Endometrial microvascular endothelial cells (primary cell): ENCODE data around the gene ABCB1. TPM values are rescaled to one million over a fixed set of nuclear protein-coding genes. Genes with fewer than 3 reads are reported as not detected.

ENCODE experiments used
- in situ Hi-C: cut with HindIII; loops from 2 replicates; pipeline ENCODE4 v1.10.0; 2017; ENCODE audit warnings: low sequenced_read_pairs, low pct_unique_long_range_greater_than_20kb; ENCODE audit errors: inconsistent ontology term
- total RNA-seq: library from RNA; depleted of rRNA; stranded (reverse); fragments of >200 nt; gene quantifications from one replicate; pipeline ENCODE4 v1.2.3, GENCODE V29; 2015; ENCODE audit errors: inconsistent ontology term

The ABCB1 gene
- total RNA-seq, 1 donor from 2014 or later, result 103 TPM

DNA sequence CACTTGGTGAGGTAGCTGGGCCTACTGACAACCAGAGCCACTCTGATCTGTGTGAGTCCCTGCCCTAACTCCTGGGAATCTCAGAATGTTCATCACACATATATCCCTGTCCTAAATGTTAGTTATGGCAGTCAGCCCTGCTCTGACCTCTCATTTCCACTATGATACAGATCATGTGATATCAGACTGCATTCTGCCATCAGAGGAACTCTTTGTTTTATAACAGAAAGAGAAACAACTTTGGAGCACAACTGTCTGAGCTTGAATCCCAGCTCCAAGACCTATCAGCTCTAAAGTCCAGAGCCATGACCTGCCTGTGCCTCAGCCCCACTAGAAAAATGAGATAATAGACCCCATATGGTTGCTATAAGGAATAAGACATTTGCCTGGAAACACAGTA is 70.6 kb downstream of the ABCB1 start:
- in situ Hi-C loops, result no loop called here

GRCh38 chr7:87528730-87529129 is 72.0 kb downstream of the ABCB1 start:
- in situ Hi-C loops, result no loop called here

GRCh38 chr7:87518735-87519134 is 81.9 kb downstream of the ABCB1 start:
- in situ Hi-C loops, result no loop called here

DNA sequence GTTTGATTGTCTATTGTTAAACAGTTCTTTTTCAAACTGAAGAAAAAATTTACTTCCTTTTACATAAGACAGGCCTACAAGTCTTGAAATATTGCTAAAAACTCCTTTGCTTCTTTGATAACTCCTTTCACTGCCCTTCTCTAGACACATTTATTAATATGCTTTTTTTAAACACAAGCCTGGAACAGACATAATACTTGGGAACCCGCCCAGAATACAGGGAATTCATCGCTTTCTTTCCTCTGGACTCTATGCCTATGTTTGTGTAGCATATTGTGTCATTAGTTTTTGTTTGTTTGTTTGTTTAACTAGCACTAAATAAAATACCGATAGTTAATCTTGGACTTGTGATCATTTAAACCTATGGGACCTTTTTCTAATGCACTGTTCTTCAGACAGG is 82.8 kb downstream of the ABCB1 start:
- in situ Hi-C loops, result no loop called here

GRCh38 chr7:87517136-87517815 is 83.4 kb downstream of the ABCB1 start:
- in situ Hi-C loops, result no loop called here

DNA sequence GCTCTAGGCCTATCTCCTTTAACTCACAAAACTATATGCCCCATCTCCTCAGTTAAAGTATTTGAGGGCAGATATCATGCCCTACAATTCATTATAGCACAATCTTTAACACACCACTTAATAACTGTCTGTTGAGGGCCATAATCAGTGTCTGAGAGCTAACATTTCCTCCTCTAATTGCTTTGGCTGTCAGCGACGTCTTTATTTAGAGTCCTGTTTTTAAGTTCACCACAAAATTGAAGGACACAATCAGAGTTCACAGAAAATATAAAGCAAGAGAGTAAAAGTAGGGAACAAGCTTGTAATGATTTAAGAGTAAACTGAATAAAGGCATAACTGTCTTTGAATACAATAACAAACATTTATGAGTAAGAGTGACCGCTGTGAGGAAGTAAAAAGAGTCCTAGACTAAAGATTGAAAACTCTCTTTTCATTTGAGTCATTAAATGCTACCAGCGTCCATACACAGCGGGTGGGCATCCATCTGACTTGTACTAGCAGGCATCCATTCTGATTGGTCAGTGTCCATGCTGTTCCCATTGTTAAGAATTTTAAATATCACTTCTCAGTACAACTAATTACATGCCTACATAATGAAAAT is 86.8 kb downstream of the ABCB1 start:
- in situ Hi-C loops, result no loop called here

DNA sequence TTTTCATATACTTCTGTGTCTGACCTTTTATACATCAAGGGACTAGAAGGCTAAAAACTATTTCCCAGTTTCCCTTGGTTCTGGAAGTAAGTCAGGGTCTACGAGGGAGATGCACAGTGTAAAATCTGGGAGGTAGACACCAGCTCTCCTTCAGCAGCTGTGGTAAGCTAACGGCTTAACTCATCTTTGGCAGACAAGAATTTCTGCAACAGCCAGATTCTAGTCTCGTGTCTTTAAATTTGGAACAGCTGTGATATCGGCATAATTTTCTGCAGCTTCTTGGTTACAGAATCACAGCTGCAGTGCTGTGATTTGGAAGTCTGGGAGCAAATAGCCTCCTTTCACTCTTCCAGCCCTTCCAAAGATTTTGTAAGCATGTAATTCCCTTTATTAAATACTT is 87.8 kb downstream of the ABCB1 start:
- in situ Hi-C loops, result no loop called here

GRCh38 chr7:87511510-87511909 is 89.2 kb downstream of the ABCB1 start:
- in situ Hi-C loops, result no loop called here

DNA sequence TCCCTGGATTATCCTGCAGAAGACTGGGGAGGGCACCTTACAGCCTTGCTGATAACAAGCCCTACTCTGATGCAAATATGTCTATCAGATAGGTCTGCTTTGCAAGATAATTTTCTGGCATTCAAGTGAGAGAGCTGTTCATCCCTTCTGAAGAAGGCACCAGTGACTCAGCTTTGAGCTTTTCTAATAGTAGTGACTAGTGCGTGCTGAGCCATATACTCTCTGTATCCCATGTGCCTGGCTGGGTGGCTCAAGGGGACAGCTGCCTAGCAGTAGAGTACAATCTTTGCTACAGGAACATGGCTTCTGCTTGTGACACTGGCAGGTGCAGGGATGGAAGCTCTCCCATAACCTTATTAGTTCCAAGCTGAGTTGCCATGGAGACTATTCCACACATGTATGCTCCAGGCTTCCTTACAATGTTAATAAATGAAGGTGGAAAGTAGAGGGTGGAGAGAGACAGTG is 90.2 kb downstream of the ABCB1 start:
- in situ Hi-C loops, result no loop called here

- in situ Hi-C loops, result no loop called here
These were observed 93.2 kb downstream of the ABCB1 start for GRCh38 chr7:87507446-87507845.

DNA sequence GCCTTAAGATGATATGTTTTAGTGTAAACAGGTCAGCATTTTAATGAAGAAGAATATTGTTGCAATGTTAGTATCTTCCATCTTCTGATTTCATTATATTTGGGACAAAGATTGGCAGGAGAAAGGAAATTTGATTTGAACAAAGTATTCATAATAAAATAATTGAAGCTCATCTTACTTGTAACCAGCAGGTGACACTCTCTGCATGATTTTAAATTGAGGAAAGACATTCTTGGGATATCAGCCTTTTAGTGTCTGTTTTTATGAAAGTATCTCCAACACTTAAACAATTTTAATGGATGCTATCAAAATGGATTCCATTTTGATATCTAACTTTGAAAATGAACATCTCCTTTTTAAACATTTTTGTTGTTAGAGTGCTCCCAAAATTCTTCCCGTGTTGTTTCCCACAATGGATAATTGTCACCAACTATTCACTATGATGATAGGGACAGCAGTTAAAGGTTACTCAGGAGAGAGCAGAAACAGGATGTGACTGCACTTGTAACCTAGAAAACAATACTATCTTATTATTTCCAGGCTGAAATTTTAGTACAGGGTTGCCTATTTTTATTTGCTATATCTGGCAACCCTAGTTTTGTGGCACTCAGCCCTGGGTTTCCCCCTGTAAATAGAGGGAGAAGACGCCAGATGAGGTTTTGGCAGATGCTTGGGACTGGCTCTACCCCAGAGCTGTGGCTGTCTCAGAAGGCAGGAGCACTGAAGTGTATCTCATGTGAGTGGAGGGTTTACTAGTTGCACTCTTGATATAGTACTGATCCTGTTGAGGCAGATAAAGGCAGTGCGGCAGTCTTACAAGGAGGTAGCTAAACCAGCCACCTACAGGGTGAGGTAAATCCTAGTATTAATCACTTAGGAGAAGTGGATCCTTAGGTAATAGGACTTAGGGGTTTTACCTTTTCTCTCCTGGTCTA is 94.2 kb downstream of the ABCB1 start:
- in situ Hi-C loops, result no loop called here

- in situ Hi-C loops, result no loop called here
These were observed 95.0 kb downstream of the ABCB1 start for GRCh38 chr7:87505557-87506245.

DNA sequence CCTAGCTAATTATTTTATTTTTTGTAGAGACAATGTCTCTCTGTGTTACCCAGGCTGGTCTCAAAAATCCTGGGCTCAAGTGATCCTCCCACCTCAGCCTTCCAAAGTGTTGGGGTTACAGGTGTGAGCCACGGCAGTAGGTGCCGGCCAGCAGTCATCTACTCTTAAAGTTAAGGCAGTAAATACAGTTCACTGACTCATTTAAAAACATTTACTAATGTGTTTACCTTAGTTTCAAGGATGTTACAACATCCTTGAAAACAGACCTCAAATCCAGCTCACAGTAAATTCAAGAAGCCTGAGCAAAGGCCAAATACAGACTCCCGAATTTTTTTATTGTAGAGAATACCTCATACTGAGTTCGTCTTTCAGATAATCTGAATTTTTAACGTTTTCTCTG is 95.6 kb downstream of the ABCB1 start:
- in situ Hi-C loops, result no loop called here

DNA sequence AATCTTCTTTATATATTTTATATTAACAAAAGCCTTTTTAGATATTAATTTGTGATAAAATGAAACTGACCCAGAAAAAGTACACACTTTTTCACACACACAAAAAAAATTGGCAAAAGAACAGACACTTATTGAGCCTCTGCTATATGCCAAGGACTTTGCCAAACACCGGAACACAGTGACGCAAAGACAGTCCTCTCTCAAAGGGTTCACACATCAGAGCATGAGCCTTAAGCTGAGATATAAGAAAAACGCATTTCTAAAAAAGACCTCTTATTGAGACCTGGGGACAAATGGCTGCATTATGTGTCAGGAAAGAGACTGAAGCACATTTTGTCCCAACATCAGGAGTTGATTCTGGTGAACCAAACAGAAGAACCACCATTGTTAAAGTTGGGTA is 101.2 kb downstream of the ABCB1 start:
- in situ Hi-C loops, result no loop called here

DNA sequence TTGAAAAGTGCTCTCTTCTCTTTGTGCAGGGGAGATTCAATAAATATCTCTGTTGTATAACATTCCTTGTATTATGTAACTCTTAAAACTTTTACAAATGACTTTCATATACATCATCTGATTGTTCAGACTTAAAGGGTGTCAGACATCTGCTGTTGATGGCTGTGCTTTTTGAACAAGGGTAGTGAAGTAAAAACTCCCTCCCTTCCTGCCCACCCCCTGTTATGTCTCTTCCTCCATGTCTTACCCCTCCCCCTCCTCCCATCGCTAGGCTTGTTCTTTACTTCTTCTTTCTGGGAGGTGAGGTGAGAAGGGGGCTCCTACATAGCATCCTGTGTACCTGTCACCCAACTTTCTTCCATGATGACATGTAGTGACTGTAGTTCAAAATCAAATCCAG is 101.8 kb downstream of the ABCB1 start:
- in situ Hi-C loops, result no loop called here

- in situ Hi-C loops, result no loop called here
These were observed 103.2 kb downstream of the ABCB1 start for GRCh38 chr7:87497482-87497881.

GRCh38 chr7:87495366-87495765 is 105.3 kb downstream of the ABCB1 start:
- in situ Hi-C loops, result no loop called here

DNA sequence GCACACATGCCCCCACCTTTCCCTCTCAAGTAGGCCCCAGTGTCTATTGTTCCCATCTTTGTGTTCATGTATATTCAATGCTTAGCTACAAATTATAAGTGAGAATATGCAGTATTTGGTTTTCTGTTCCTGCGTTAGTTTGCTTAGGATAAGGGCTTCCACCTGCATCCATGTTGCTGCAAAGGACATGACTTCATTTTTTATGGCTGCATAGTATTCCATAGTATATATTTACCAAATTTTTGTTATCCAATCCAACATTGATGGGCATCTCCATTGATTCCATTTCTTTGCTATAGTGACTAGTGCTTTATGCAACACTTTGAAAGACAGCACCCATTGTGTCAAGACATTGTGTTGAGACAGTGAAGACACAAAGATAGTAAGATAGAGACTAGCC is 106.2 kb downstream of the ABCB1 start:
- in situ Hi-C loops, result no loop called here

DNA sequence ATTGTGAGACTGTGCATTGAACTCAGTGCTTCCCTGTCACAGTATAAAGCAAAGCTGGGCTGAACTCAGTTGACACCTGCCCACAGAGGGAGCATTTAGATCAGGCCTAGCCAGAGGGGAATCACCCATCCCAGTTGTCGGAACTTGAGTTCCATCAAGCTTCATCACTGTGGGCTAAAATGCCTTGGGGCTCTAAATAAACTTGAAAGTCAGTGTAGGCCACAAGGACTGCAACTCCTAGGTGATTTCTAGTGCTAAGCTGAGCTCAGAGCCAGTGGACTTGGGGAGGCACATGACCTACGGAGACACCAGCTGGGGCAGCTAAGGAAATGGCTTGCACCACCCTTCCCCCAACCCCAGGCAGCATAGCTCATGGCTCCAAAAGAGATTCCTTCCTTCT is 117.6 kb downstream of the ABCB1 start:
- in situ Hi-C loops, result no loop called here
